OCI-LY1 (cell line): Measurements from ENCODE around the gene SLC22A12.

ENCODE experiments used
- H2AFZ ChIP-seq: fragments of 200-600 bp; sonication (generic), shearing (Covaris generic); 2 replicates; pipeline ENCODE4 v1.6.0; 2014; ENCODE audit warnings: antibody characterized with exemption, mild to moderate bottlenecking, low read length
- H3F3A ChIP-seq: fragments of 200-600 bp; sonication (generic), shearing (Covaris generic); 2 replicates; pipeline ENCODE4 v1.6.0; 2014; ENCODE audit warnings: mild to moderate bottlenecking, antibody characterized with exemption, low read length, moderate library complexity; ENCODE audit not compliant: insufficient read depth
- H3K27ac ChIP-seq: fragments of 200-600 bp; sonication (generic); 2 replicates; pipeline ENCODE4 v1.5.1; 2014; ENCODE audit warnings: low read length, mixed run types, mild to moderate bottlenecking, low read depth; ENCODE audit not compliant: poor library complexity, severe bottlenecking
- H3K27me3 ChIP-seq: fragments of 200-600 bp; sonication (generic); 2 replicates; pipeline ENCODE4 v1.6.0; 2014; ENCODE audit warnings: antibody characterized with exemption, mild to moderate bottlenecking, low read length, moderate library complexity; ENCODE audit not compliant: insufficient read depth
- H3K36me3 ChIP-seq: fragments of 200-600 bp; sonication (generic); 2 replicates; pipeline ENCODE4 v1.6.1; 2014; ENCODE audit warnings: mild to moderate bottlenecking, antibody characterized with exemption, low read length, moderate library complexity, mixed read lengths; ENCODE audit not compliant: insufficient read depth
- H3K4me1 ChIP-seq: fragments of 200-600 bp; sonication (generic); 2 replicates; pipeline ENCODE4 v1.5.1; 2014; ENCODE audit warnings: mild to moderate bottlenecking, low read length, moderate library complexity; ENCODE audit not compliant: insufficient read depth, severe bottlenecking
- H3K4me2 ChIP-seq: fragments of 200-600 bp; sonication (generic), shearing (Covaris generic); 2 replicates; pipeline ENCODE4 v1.6.1; 2014; ENCODE audit warnings: low read length
- H3K4me3 ChIP-seq: fragments of 200-600 bp; sonication (generic); 2 replicates; pipeline ENCODE4 v1.5.1; 2014; ENCODE audit warnings: low read length, low read depth, mild to moderate bottlenecking, mixed read lengths; ENCODE audit not compliant: poor library complexity, severe bottlenecking
- H3K79me2 ChIP-seq: fragments of 200-600 bp; shearing (Covaris generic); 2 replicates; pipeline ENCODE4 v1.6.1; 2016; ENCODE audit warnings: mixed run types, low read length, mixed read lengths; ENCODE audit not compliant: insufficient read depth
- H3K9ac ChIP-seq: fragments of 200-600 bp; sonication (generic), shearing (Covaris generic); 2 replicates; pipeline ENCODE4 v1.6.1; 2014; ENCODE audit warnings: mild to moderate bottlenecking, low read length, mixed read lengths
- H3K9me2 ChIP-seq: fragments of 200-600 bp; sonication (generic), shearing (Covaris generic); 2 replicates; pipeline ENCODE4 v1.6.1; 2014; ENCODE audit warnings: low read depth, mild to moderate bottlenecking, low read length, mixed read lengths
- H3K9me3 ChIP-seq: fragments of 200-600 bp; shearing (Covaris generic); 2 replicates; pipeline ENCODE4 v1.6.1; 2014; ENCODE audit warnings: low read length, mixed read lengths
- H4K20me1 ChIP-seq: fragments of 200-600 bp; sonication (generic), shearing (Covaris generic); 2 replicates; pipeline ENCODE4 v1.6.0; 2016; ENCODE audit warnings: mild to moderate bottlenecking, low read length; ENCODE audit not compliant: insufficient read depth
- CTCF ChIP-seq: fragments of 200-600 bp; sonication (generic), shearing (Covaris generic); IDR thresholded peaks from 2 replicates; pipeline ENCODE4 v1.5.1; 2017; ENCODE audit warnings: mild to moderate bottlenecking, antibody characterized with exemption, low read length, moderate library complexity, mixed read lengths
- EZH2 ChIP-seq: fragments of 200-600 bp; sonication (generic), shearing (Covaris generic); IDR thresholded peaks from 2 replicates; pipeline ENCODE4 v1.8.0; 2017; ENCODE audit warnings: borderline replicate concordance, mixed run types, mild to moderate bottlenecking, antibody characterized with exemption, low read length, moderate library complexity, mixed read lengths

Gene SLC22A12

GRCh38 chr11:64583296-64584262 lies 7.4 kb upstream of the SLC22A12 start:
- Histone ChIP-seq H3K27me3 (no peaks in the 10 kb centered on the region; the same call in 1 of the 2 replicates), H3K9ac (no peak overlapping the region), H3K4me1 (no peaks in the 10 kb centered on the region), H3K9me3 (no peaks in the 10 kb centered on the region), H4K20me1 (no peaks in the 10 kb centered on the region), H3K79me2 (no peaks in the 10 kb centered on the region), H3K4me3 (no peak overlapping the region), H2AFZ (no peak overlapping the region), H3K36me3 (no peaks in the 10 kb centered on the region), H3K27ac (no peak overlapping the region), H3F3A (no peaks in the 10 kb centered on the region), H3K9me2 (no peaks in the 10 kb centered on the region), H3K4me2 (no peak overlapping the region)
- no peak for TF ChIP-seq CTCF
- no peak for TF ChIP-seq EZH2

DNA sequence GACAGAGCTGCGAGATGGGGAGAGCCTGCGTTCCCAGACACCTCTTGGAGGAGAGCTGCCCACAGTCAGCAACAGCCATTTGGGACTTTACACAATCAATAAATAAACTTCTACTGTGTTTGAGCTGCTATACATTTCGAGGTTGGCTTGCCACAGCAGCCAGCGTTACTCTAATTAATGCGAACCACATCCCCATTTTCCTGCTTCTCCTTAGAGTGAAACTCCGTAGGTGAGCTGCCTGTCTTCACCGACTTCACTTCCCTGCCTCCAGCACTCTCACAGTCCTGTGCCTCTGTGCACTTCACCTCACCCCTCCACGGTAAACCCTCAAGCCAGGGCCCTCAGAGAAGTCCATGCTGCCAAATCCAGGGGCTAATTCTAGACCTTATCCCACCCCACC lies 5.9 kb upstream of the SLC22A12 start:
- Histone ChIP-seq H3K79me2 (no peaks in the 10 kb centered on the region), H3K4me3 (no peak overlapping the region), H3K4me1 (no peaks in the 10 kb centered on the region), H3K27me3 (peaks cover 3% of the 10 kb centered on the region; the same call in 1 of the 2 replicates), H3K9ac (no peak overlapping the region), H4K20me1 (no peaks in the 10 kb centered on the region), H3K36me3 (no peaks in the 10 kb centered on the region), H3K4me2 (no peak overlapping the region), H3K27ac (no peak overlapping the region), H3F3A (no peaks in the 10 kb centered on the region), H3K9me3 (no peaks in the 10 kb centered on the region), H3K9me2 (no peaks in the 10 kb centered on the region), H2AFZ (no peak overlapping the region)
- no peak for TF ChIP-seq CTCF
- TF ChIP-seq EZH2 = no peak

GRCh38 chr11:64586366-64586765 lies 4.7 kb upstream of the SLC22A12 start:
- H3K4me3 ChIP-seq = no peak overlapping the region
- no peak overlapping the region for H3K4me2 ChIP-seq

More at GRCh38 chr11:64586366-64586765, 4.7 kb upstream of the SLC22A12 start:
- no peaks in the 10 kb centered on the region for H3K36me3 ChIP-seq
- no peak overlapping the region for H3K27ac ChIP-seq
- H4K20me1 ChIP-seq = no peaks in the 10 kb centered on the region
- no peaks in the 10 kb centered on the region for H3K79me2 ChIP-seq
- no peaks in the 10 kb centered on the region for H3K4me1 ChIP-seq
- peaks cover 3% of the 10 kb centered on the region; the same call in 1 of the 2 replicates for H3K27me3 ChIP-seq
- H3K9me2 ChIP-seq = no peaks in the 10 kb centered on the region
- H3K9me3 ChIP-seq = no peaks in the 10 kb centered on the region
- H2AFZ ChIP-seq = no peak overlapping the region
- TF ChIP-seq CTCF (no peak), EZH2 (no peak)
- no peaks in the 10 kb centered on the region for H3F3A ChIP-seq
- H3K9ac ChIP-seq = no peak overlapping the region
